ENCODE measurements around the gene SLC13A4. TPM values are rescaled to one million over a fixed set of nuclear protein-coding genes. Genes with fewer than 3 reads are reported as not detected.

The SLC13A4 gene
- total RNA-seq, 6 donors from 2014 or later = 0.20 to 0.30 TPM; not detected in 4

DNA sequence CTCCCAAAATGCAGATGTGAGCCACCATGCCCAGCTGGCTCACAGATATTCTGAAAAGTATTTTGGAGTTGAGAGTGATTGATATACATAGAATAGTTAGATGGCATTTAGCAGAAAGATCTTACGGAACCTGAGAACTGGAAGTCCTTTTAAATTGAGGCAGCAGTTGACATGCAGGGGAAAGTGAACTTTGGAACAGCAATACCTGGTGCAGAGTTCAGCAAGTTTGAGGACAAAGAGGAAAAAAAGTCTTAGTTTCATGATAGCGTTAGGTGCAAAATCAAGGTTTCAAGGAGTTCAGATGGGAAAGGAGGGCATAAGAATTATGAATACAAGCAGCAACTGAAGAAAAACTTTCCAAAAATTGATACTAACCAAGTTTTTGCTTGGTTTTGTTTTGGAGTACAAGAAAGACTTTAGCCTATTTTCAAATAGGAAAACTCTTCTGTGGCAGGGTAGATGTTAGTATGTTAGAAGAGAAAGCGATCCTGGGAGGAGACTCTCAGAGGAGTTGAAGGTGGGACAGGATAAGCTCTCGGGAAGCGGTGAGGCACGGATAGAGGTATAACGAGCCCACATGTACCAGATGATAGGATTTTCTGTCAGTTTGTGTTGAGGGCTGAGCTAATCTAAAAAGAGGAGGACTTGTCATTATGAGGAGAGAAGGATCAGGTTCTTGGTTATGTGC lies 93.7 kb downstream of the SLC13A4 start:
- no peaks in the 10 kb centered on the region for H3K9me3 ChIP-seq
- H3K27ac ChIP-seq = no peak overlapping the region
- no peak for TF ChIP-seq EP300 (IDR thresholded peaks at IDR 0.05)
- TF ChIP-seq, protein P1, sequence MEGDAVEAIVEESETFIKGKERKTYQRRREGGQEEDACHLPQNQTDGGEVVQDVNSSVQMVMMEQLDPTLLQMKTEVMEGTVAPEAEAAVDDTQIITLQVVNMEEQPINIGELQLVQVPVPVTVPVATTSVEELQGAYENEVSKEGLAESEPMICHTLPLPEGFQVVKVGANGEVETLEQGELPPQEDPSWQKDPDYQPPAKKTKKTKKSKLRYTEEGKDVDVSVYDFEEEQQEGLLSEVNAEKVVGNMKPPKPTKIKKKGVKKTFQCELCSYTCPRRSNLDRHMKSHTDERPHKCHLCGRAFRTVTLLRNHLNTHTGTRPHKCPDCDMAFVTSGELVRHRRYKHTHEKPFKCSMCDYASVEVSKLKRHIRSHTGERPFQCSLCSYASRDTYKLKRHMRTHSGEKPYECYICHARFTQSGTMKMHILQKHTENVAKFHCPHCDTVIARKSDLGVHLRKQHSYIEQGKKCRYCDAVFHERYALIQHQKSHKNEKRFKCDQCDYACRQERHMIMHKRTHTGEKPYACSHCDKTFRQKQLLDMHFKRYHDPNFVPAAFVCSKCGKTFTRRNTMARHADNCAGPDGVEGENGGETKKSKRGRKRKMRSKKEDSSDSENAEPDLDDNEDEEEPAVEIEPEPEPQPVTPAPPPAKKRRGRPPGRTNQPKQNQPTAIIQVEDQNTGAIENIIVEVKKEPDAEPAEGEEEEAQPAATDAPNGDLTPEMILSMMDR (IDR thresholded peaks at IDR 0.05) = no peak
- TF ChIP-seq POLR2A (IDR thresholded peaks at IDR 0.05) = no peak
- TF ChIP-seq POLR2AphosphoS5 (IDR thresholded peaks at IDR 0.05) = no peak
- DNase-seq = no peak
- no peaks in the 10 kb centered on the region for H3K4me1 ChIP-seq
- 96% methylated on average over 7 of the region's 7 CpGs for WGBS, 2 donors
- H3K36me3 ChIP-seq = peaks cover 0 to 79% (median 13%) of the 10 kb centered on the region in 4 donors
- H3K27me3 ChIP-seq = no peaks in the 10 kb centered on the region
- ATAC-seq (ENCODE audit: low FRiP score in 2 of 2) = no peak
- no peak overlapping the region for H3K4me3 ChIP-seq

Small RNAs within 50 kb of the gene (small RNA-seq; reads per million reads assigned to genes)
- 0 reads per million in 4 donors for gene RNU6-1154P

Other genes with a start within 250 kb of the SLC13A4 start
- gene CNOT4, start 218.1 kb downstream of the SLC13A4 start, total RNA-seq = 10 to 100 TPM; 12.1 to 25.7 (median 19.5) TPM
- gene NUP205, start 170.3 kb downstream of the SLC13A4 start, total RNA-seq = 10 to 100 TPM; 27.4 to 41.9 (median 33.1) TPM
- gene STMP1, start 65.7 kb downstream of the SLC13A4 start, total RNA-seq = 10 to 100 TPM in 5 of 6 donors, 1 to 10 TPM in 1; 7.5 to 23.8 (median 20.4) TPM
- 1 to 10 TPM in 4 of 6 donors, not detected in 2; 1.0 to 4.8 (median 2.5) TPM for gene FAM180A, start 20.6 kb upstream of the SLC13A4 start, total RNA-seq
- 100 to 1,000 TPM in 2 of 6 donors, 10 to 100 TPM in 4; 34.2 to 145 (median 87.3) TPM for gene MTPN, start 249.2 kb upstream of the SLC13A4 start, total RNA-seq

Data from upper lobe of left lung (tissue), 6 donors.